Stimulated activated CD4-positive, alpha-beta T cell treated with anti-CD3 and anti-CD28 coated beads, TNF-alpha, amount 100 ng/mL, for 4 hours (primary cell): ENCODE results near the gene CBL.
"Not testable (repeated sequence)": the region's sequence is repeated elsewhere in the genome, so short reads cannot be mapped to it uniquely, and the experiment has no call there.

Experiments used
- DNase-seq, 3 experiments: peaks; one replicate each; pipeline ENCODE4 v3.0.0-alpha.2; 2020; ENCODE audit warnings: low read depth in 3 of 3

Gene CBL

GRCh38 chr11:119205574-119206510, at the start of gene CBL:
Gene CBL (plus strand): TSS chr11:119206339. CDS start chr11:119206418, 79 bp downstream.
- DNase-seq: peak; percentile 95 to 99 (median 97)

DNA sequence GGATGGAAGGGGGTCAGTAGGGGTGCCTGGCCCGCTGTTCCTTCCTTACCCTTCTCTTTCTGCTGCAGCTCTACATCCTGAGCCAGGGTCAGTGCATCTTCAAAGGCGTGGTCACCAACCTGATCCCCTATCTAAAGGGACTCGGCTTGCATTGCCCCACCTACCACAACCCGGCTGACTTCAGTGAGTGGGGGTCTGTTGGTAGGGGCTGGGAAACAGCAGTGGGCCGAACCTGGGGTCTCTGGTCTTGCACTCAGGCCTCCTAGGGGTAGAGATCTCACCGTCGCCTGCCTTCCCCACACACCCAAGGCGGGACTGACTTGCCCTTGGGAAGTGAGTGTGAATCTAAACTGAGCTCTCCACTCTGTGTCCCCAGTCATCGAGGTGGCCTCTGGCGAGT, 49.6 kb upstream of the CBL start:
- DNase-seq: no peak

GRCh38 chr11:119157063-119157462, 49.1 kb upstream of the CBL start:
- DNase-seq: no peak

- DNase-seq: no peak
Measured at GRCh38 chr11:119158467-119158866, 47.7 kb upstream of the CBL start.

GRCh38 chr11:119160151-119160550, 46.0 kb upstream of the CBL start:
- DNase-seq: no peak

DNA sequence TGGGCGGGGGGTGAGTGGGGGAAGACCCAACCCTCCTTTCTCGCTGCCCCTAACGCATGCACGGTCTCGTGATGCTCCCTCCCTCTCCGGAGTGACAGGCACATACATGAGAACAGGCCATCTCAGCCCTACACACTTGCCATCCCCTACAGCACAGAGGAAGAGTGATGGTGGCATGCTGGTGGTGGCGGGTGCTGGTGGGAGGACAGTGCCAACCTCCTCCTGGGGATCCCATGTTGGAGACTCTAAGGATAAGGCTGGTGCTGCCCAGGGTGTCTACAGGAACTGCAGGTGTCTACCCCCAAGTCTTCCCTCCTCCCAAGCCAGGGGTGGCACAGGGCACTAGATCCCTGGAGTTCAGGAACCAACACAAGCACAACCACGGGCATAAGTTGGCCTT, 44.3 kb upstream of the CBL start:
- DNase-seq: no peak

GRCh38 chr11:119166368-119167076, 39.6 kb upstream of the CBL start:
- DNase-seq: no peak

DNA sequence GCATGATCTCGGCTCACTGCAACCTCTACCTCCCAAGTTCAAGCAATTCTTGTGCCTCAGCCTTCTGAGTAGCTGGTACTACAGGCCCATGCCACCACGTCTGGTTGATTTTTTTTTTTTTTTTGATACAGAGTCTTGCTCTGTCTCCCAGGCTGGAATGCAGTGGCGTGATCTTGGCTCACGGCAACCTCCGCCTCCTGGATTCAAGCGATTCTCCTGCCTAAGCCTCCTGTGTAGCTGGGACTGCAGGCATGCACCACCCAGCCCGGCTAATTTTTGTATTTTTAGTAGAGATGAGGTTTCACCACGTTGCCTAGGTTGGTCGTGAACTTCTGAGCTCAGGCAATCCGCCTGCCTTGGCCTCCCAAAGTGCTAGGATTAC, 39.1 kb upstream of the CBL start:
- DNase-seq: not testable (repeated sequence)

DNA sequence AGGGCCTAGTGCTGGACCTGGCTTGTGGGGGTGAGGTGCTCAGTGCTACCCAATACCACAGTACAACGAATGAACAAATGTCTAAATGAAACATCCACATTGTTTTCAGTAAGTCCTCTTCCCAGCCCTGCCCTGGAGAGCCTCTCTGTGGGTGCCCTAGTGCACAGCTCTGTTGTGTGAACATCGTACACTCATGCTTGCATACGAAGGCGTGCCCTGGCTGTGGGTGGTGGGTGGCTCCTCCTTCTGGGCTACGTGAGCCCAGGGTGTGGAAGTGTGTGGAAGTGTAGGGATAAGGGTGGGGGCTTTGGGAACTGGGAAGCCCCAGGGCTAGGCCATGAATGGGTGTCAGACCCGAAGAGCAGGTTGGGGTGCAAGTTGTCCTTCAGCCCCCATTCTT, 38.2 kb upstream of the CBL start:
- no peak for DNase-seq

- peak; percentile 71 to 75 (median 73) for DNase-seq
Measured at GRCh38 chr11:119168471-119169281, 37.5 kb upstream of the CBL start, which contains the start of gene NLRX1. Gene NLRX1 (plus strand): TSS chr11:119168725. CDS start chr11:119171404, 2,679 bp downstream.

GRCh38 chr11:119169282-119169719, 36.8 kb upstream of the CBL start:
- peak in 1 of 3 experiments; percentile 28 for DNase-seq

DNA sequence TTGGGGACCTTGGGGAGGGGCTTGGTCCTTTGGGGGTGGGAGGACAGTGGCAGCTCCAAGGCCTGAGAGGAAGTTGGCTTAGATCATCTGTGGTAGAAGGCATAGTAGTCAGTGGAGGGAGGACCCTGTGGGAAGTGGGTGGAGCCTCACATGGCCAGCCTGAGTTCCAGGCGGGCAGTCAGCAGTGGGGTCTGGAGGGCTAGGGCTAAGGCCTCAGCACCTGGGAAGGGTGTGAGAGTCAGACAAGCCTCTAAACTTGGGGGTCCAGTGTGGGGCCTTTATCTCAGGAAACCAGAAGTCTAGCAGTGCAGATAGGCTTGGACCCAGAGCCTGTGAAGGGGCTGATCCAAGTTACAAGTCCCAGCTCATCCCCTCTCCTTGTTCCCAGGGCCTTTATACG, 33.6 kb upstream of the CBL start:
- DNase-seq: no peak

DNA sequence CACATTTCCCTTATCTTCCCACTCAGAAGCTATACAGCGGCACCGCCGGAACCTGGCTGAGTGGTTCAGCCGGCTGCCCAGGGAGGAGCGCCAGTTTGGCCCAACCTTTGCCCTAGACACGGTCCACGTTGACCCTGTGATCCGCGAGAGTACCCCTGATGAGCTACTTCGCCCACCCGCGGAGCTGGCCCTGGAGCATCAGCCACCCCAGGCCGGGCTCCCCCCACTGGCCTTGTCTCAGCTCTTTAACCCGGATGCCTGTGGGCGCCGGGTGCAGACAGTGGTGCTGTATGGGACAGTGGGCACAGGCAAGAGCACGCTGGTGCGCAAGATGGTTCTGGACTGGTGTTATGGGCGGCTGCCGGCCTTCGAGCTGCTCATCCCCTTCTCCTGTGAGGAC, 32.7 kb upstream of the CBL start:
- no peak for DNase-seq

DNA sequence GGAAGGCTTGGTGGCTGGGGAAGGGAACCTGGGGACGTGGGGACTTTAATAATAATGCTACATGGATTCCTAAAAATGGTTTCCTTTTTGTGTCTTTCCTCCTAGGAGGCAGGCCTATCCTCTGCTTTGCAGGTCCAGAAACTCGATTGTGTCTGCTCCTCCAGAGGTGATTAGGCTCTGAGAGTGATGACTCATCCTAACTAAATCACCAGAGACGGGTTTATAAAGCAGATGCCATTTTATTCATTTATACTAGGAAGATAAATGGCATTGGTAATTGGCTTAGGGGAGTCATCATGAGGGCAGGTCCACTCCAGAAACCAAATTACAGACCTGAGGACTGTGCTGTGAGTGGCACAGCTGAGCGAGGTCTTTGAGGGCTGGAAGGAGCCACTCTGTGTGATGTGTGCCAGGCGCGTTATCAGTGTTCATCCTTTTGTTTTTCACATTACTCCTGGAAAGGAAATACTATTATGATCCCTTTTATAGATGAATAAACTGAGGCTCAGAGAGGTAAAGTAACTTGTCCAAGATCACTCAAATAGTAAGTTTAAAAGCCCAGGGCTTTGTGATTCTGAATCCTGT, 30.6 kb upstream of the CBL start:
- DNase-seq: no peak

DNA sequence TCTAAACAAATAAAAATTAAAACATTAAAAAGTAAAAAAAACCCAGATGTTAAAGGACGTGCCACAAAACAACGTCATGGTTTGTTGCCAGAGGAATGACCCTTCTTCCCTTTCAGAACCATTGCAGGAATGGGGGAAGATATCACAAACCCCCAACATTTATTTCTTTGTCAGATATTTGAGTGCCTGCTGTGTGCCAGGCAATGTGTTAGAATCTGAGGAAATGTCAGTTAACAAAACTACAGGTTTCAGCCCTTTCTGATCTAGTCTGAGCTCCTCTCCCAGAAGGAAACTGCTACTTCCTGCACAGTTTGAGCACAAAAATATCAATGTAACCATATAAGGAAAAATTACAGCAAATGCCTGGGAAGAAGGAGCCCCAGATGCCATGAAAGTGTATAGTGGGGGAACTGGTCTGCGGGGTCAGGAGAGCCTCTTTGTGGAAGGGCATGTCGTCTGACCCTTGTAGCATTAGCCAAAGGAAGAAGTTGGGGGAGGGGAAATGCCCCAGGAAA, 27.9 kb upstream of the CBL start:
- DNase-seq: no peak

DNA sequence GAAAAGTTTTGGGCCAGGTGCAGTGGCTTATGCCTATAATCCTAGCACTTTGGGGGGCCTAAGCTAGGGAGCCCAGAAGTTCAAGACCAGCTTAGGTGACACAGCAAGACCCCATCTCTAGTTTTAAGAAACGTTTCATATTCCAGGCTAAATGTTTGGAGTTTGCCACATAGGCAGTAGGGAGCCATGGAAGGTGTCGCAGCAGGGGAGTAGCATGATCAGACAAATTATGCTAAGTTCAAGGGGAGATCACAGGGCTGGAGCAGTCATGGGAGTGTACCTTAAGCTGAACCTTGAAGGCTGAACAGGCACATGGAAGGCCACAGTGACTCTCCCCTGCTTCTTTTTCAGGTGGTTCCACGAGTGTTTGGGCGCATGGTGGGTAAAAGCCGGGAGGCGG, 26.8 kb upstream of the CBL start:
- DNase-seq: no peak

DNA sequence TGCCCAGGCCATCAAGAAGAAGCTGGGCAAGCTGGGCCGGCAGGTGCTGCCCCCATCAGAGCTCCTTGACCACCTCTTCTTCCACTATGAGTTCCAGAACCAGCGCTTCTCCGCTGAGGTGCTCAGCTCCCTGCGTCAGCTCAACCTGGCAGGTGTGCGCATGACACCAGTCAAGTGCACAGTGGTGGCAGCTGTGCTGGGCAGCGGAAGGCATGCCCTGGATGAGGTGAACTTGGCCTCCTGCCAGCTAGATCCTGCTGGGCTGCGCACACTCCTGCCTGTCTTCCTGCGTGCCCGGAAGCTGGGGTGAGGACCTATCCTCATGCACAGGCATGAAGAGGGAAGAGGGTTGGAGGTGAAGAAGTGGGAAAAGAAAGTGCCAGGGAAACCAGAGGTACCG, 26.2 kb upstream of the CBL start:
- no peak for DNase-seq

- DNase-seq: no peak
Measured at GRCh38 chr11:119180729-119181676, 25.1 kb upstream of the CBL start.

DNA sequence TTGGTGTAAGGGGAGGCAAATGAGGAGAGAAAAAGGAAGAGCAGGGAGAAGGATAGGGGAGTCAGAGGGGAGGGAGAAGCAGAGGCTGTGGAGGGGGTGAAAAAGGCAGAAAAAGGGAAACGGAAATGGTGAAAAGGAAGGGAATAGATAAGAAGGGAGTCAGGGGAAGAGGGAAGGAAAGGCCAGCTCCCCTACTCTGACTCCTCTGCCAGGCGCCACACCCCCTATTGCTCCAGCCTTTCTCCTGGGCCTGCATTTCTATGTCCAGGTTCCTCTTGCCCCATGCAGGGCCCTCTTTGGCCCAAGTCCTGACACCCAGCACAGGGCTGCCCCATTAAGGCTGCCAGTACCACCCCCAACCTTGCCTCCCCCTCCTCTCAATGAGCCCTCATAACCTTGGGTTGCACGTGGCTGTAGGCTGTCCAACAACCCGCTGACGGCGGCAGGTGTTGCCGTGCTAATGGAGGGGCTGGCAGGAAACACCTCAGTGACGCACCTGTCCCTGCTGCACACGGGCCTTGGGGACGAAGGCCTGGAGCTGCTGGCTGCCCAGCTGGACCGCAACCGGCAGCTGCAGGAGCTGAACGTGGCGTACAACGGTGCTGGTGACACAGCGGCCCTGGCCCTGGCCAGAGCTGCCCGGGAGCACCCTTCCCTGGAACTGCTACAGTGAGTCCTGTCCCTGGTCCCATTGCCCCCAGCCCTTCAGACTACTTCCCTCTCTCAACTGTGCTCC, 24.3 kb upstream of the CBL start:
- DNase-seq: no peak
